LNCaP clone FGC (cell line): ENCODE measurements around the gene PRPSAP1.

Source experiments
- DNase-seq: peaks from one replicate; pipeline ENCODE4 v3.0.0-alpha.2; 2011; ENCODE audit warnings: low read depth
- H3K4me3 ChIP-seq: 2 replicates; pipeline ENCODE4 v1.5.1; 2011; ENCODE audit warnings: mild to moderate bottlenecking, low read depth, low read length, control low read depth
- TF ChIP-seq, protein P1 (sequence below): IDR thresholded peaks from 2 replicates; pipeline ENCODE4 v1.5.1; 2012; ENCODE audit warnings: mild to moderate bottlenecking; ENCODE audit not compliant: control insufficient read depth, insufficient read depth; ENCODE audit errors: extremely low read depth

The PRPSAP1 gene

DNA sequence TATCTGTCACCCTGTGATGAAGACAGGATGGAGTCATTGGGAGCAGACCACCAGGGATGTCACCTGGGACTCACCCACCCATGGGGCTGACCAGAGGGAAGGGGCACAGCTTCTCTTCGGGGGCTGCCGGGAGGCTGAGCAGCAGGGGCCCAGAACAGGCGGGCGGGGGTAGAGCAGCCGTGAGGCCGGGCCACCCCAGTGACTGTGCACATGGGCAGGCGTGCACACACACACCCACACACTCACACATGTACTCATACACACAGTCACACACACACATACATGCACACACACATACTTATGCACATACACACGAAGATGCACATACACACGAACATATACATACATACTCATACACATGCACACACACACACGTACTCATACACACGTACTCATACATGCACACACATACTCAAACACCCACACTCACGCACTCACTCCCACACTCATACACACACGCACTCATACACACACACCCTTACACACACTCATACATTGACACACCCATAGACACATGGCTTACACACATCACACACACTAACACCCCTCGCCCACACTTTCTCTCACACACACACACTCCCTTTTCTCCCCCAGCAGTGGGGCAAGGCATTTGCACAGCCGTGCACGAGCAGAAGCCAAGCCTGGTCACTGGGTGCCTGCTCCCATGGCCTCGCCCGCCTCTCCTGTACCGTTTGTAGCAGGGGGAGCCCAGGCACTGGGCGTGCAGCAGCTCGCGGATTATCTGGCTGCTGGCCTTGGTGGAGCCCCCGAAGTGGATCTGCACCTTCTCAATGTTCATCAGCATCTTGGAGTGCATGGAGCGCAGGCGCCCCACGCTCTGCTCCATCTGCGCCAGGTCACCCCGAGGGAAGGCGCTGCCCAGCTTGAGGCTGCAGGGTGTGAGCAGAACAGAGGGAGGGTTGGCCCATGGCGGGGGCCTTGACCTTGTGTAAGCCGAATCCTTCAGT lies 76.1 kb downstream of the PRPSAP1 start:
- H3K4me3 ChIP-seq = no peak overlapping the region
- DNase-seq = no peak
- TF ChIP-seq, protein P1, sequence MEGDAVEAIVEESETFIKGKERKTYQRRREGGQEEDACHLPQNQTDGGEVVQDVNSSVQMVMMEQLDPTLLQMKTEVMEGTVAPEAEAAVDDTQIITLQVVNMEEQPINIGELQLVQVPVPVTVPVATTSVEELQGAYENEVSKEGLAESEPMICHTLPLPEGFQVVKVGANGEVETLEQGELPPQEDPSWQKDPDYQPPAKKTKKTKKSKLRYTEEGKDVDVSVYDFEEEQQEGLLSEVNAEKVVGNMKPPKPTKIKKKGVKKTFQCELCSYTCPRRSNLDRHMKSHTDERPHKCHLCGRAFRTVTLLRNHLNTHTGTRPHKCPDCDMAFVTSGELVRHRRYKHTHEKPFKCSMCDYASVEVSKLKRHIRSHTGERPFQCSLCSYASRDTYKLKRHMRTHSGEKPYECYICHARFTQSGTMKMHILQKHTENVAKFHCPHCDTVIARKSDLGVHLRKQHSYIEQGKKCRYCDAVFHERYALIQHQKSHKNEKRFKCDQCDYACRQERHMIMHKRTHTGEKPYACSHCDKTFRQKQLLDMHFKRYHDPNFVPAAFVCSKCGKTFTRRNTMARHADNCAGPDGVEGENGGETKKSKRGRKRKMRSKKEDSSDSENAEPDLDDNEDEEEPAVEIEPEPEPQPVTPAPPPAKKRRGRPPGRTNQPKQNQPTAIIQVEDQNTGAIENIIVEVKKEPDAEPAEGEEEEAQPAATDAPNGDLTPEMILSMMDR = no peak

DNA sequence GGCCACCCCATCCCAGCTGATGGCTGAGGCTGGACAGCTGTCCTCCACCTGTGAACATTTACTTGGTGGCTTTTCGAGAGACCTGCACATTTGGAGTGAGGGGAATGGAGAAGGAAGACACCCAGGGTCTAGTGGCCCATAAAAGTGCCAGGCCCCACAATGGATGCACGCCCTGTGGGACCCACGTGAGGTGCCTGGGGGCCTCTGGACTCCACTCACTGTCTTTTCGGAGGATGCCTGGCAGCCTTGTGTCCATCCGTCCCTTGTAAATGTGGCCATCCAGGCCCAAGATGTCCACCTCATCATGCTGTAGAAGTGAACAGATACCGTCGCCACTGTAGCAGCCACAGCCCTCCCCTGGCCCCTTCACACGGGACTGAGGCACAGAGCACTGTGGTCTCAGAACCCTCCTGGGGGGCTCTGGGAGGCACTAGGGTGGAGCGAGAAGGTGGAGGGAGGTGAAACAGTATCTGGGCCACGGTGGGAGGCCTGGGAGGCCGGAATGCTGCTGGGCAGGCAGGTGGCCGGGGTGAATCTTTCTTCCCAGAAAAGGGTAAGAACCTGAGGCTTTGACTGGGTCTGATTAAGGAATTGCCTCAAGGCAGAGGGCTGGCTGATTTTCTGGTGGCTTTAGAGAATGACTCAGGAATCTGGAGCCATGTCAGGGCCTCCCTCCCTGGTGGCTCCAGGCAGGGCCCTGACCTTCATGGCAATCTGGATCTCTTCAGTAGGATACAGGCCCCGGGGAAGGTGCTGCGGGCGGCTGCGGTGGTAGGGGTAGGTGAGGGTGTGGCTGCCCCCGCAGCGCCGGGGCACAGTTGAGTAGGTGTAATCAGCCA lies 77.0 kb downstream of the PRPSAP1 start:
- no peak overlapping the region for H3K4me3 ChIP-seq
- DNase-seq = no peak

DNA sequence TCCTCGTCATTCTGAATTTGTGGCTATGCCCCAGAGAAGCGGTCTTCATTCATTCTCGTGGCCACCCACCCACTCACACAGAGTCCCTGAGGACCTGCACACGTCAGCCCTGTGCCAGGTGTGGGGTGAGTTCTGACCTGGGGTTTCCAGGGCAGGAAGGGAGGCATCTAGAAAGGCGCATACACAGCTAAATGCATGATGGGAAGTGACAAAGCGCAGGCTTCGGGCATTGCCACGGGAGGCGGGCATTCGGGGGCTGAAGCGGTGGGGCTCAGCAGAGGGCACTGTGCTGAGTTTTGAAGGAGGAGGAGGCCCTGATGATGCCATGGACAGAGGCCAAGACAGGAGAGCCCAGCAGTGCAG lies 77.7 kb downstream of the PRPSAP1 start:
- no peak overlapping the region for H3K4me3 ChIP-seq
- no peak for DNase-seq
- TF ChIP-seq, protein P1 = no peak

More for the DNA sequence above, 77.0 kb downstream of the PRPSAP1 start:
- TF ChIP-seq, protein P1 = no peak

DNA sequence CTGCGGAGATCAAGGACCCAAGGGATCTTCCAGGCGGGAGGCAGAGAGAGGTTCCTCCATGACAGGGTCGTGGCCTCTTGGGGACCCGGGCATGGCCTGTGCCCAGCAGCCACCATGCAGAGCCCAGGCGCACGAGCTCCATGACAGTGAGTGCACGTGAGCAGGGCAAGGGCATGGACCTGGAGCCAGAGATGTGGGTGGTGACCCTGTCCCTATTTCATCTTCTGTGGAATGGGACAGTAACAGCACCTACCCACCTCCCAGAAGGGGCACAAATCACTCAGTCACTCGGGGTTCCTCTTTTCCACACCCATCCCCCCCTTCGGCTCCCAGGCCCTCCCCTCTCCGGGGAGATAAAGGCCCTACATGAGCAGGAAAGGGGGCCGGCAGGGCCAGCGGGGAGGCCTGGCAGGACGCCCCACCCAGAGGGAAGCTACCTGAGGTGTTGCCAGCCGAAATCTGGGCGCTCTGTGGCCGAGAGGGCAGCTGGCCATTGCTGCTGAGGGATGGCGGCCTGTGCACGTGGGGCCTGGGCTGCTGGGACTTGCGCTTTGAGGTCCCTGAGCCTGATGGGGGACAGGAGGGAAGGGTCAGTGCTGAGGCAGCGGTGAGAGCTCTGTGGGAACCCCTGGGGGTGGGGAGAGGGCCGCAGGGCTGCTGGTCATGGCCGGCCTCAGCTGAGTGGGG lies 78.2 kb downstream of the PRPSAP1 start:
- no peak overlapping the region for H3K4me3 ChIP-seq
- TF ChIP-seq, protein P1 = no peak

DNA sequence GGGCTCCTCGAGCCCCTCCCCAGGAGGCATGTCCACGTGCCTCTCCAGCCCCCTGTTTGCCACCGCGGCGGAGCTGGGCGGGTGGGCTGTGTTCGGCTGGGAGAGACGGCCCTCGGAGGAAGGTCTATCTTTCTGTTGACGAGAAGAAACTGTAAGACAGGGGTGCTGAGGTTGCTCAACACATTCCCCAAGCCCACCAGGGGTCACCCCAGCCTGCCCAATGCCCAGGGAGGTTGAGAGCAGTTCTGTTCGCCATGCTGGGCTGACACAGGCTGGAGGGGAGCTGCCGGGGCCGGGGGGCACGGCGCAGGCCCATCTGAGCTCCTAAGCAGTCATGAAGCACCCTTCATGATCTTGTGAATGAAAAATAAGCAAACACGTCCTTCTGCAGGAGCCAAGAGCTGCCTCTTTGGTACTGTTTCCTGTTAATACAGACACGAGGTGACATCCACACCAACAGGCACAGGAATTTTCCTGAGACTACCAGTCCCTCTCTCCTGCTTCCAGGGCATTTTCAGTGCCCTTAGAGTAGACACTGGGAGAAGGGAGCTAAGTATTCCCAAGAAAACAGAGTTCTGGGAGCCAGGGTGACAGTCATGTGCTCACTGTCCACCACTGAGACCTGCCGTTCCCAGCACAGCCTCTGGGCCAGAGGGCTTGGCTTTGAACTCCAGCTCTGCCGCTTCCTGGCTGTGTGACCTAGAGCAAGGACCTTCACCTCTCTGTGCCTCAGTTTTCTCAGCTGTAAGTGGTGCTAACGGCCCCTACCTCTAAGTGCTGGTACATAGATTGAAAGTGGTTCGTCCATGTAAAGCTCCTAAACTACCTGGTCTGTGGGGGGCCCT lies 79.4 kb downstream of the PRPSAP1 start:
- TF ChIP-seq, protein P1 = no peak
- no peak overlapping the region for H3K4me3 ChIP-seq

More for the DNA sequence above, 78.2 kb downstream of the PRPSAP1 start:
- no peak for DNase-seq

More for the DNA sequence above, 79.4 kb downstream of the PRPSAP1 start:
- no peak for DNase-seq
